HEK293T (cell line): ENCODE measurements around the gene TCF7.

Experiments used
- FOXK2 ChIP-seq: fragments of 450-650 bp; IDR thresholded peaks from 2 replicates; pipeline ENCODE4 v1.6.1; 2016; ENCODE audit warnings: mild to moderate bottlenecking
- FOXM1 ChIP-seq: fragments of 450-650 bp; IDR thresholded peaks from 2 replicates; pipeline ENCODE4 v1.6.1; 2017; ENCODE audit warnings: mild to moderate bottlenecking, borderline replicate concordance
- NFRKB ChIP-seq: fragments of 450-650 bp; IDR thresholded peaks from 2 replicates; pipeline ENCODE4 v1.6.1; 2016; ENCODE audit warnings: mild to moderate bottlenecking, moderate library complexity

GRCh38 chr5:134188092-134188491, 73.6 kb downstream of the TCF7 start:
- TF ChIP-seq NFRKB (no peak), FOXM1 (no peak), FOXK2 (no peak)
